Stimulated activated CD8-positive, alpha-beta memory T cell treated with anti-CD3 and anti-CD28 coated beads, Interleukin-12 subunit alpha, Interleukin-12 subunit beta, amount 100 ng/mL, for 24 hours (primary cell): ENCODE measurements around the gene PAMR1.
"Not testable (repeated sequence)": the region's sequence is repeated elsewhere in the genome, so short reads cannot be mapped to it uniquely, and the experiment has no call there.

Experiments used
- DNase-seq: peaks from one replicate; pipeline ENCODE4 v3.0.0-alpha.2; 2020; ENCODE audit errors: extremely low read depth

The PAMR1 gene

GRCh38 chr11:35545391-35546003 lies 20.1 kb upstream of the PAMR1 start:
- DNase-seq, result no peak

GRCh38 chr11:35543481-35543880 lies 18.1 kb upstream of the PAMR1 start:
- no peak for DNase-seq

- DNase-seq, result no peak
These were observed 16.4 kb upstream of the PAMR1 start for GRCh38 chr11:35541621-35542375.

DNA sequence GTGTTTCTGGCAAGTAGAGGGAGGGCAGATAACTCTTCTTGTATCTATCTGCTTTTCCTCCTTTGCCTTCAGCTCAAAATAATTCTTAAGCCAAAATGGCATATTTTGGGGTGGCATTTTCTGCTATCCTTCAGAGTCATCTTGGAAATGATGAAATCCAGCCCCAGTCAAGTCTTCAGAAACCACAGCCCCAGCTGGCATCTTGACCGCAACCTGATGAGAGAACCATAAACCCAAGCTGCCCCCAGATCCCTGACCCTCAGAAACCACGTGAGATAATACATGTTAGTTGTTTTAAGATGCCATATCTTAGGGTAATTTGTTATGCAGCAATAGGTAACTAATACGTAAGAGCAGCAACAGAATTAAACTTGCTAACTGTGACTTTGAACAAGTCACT lies 15.1 kb upstream of the PAMR1 start:
- no peak for DNase-seq

DNA sequence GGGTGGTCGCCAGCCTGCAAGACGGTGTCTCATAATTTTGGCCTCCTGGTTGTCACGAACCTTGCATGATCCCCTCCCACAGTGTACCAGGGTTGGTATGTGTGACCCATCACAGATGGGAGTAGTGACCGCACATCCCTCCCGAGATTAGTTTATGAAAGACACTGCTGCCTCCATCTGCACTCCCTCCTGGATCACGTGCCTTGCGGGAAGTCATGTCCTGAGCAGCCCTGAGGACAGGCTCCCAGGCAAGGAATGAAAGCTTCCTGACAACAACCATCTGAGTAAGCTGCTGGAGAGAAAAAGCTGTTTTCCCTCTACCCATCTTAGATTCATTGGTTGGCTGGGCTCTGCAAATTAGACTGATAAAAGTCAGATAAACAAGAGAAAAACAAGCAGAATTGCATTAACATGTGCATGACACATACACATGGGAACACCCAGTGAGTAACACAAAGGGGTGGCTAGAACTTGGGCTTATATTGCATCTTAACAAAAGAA lies 14.4 kb upstream of the PAMR1 start:
- no peak for DNase-seq

GRCh38 chr11:35539256-35539655 lies 13.8 kb upstream of the PAMR1 start:
- DNase-seq, result no peak

GRCh38 chr11:35536470-35536869 lies 11.1 kb upstream of the PAMR1 start:
- no peak for DNase-seq

DNA sequence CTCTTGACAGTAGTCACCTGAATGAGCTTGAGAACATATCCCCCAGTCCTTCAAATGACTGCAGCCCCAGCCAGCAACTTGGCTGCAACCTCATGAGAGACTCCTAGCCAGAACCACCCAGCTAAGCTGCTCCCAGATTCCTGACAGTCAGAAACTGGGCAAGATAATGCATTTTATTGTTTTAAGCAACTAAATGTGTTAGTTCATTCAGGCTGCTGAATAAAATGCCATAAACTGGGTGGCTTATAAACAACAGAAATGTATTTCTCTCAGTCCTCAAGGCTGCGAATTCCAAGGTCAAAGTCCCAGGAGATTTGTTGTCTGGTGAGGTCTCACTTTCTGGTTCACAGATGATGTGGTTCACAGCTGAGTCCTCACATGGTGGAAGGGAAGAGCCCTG lies 5.8 kb upstream of the PAMR1 start:
- DNase-seq, result no peak

DNA sequence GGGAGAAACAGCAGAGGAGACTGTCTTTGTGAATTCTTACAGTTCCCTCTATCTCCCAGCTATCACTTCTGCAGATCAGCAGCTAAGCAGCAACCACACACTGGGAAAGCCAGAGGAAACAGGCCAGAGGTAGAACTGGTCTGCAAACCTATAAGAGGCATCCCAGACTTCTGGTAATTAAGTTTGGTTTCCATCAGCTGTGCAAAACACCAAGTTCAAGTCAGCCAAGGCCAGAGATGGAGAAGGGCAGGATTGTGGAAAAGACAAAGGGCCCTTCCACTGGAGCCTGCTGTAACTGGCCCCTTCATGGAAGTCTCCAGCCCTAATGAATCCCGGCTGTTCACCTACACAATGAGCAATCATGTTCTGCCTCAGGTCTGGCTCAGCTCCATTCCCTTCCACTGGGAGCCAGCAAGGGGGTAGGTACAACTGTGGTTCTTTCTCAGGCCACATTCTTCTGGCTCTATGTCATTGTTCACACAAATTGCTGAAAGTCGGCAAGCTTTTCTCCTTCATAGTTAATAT lies 4.6 kb upstream of the PAMR1 start:
- DNase-seq, result no peak

DNA sequence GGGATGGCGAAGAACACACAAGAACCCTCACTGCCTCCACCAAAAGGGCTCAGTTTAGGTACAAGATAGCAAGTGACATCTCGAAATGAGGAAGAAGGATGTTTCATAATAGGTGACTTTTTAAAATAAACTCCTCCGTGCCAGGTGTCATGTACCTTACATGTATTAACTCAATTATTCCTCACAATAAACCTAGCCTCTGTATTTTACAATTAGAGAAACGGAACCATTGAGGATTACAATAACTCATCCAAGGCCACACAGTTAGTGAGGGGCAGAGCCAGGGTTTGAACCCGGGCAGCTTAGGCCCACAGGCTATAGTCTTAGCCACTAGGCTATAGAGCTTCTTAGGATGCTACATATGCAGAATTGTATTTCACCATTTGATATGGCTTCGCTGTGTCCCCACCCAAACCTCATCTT lies 965 bp upstream of the PAMR1 start:
- no peak for DNase-seq

- DNase-seq, result no peak
These were observed 636 bp downstream of the PAMR1 start for GRCh38 chr11:35524780-35525179.

GRCh38 chr11:35523861-35524260 lies 1.6 kb downstream of the PAMR1 start:
- DNase-seq, result no peak

GRCh38 chr11:35523331-35523768 lies 2.1 kb downstream of the PAMR1 start:
- no peak for DNase-seq

- DNase-seq, result not testable (repeated sequence)
These were observed 3.3 kb downstream of the PAMR1 start for GRCh38 chr11:35522091-35522490.

GRCh38 chr11:35520376-35520775 lies 5.0 kb downstream of the PAMR1 start:
- DNase-seq, result no peak

DNA sequence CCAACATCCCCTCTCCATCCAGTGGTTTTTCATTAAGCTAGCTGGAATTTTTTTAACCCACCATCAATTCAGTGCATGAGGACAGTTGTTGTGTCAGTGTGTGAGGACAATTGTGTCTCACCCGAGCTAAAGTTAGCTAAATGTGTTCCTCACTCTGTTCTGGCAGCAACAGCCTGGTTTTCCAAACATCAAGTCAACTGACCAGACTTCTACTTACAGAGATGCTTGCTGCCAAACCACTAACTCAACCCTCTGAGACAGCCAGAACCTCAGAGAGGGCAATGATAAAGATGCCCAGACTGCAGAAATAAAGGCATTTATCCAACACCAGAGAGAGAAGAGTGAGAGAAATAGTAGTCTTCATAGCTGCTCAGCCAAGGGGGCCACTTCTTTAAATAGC lies 6.7 kb downstream of the PAMR1 start:
- DNase-seq, result no peak

GRCh38 chr11:35517481-35517880 lies 7.9 kb downstream of the PAMR1 start:
- no peak for DNase-seq

GRCh38 chr11:35516403-35516802 lies 9.0 kb downstream of the PAMR1 start:
- DNase-seq, result no peak

GRCh38 chr11:35515224-35515623 lies 10.2 kb downstream of the PAMR1 start:
- no peak for DNase-seq

DNA sequence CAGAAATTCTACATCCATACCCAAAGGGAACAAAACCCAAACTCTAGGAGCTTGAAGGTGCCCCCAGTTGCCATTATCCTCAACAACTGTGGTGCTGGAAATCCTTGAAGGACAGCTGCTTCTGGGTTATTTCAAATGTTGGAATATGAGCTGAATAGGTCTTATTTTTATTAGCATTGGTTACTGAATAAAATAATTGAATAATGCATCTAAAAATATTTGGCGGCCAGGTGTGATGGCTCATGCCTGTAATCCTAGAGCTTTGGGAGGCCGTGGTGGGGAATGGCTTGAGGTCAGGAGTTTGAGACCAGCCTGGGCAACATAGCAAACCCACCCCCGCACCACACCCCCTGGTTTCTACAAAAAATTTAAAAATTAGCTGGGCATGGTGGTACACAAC lies 10.9 kb downstream of the PAMR1 start:
- no peak for DNase-seq

GRCh38 chr11:35511666-35512065 lies 13.8 kb downstream of the PAMR1 start:
- no peak for DNase-seq

DNA sequence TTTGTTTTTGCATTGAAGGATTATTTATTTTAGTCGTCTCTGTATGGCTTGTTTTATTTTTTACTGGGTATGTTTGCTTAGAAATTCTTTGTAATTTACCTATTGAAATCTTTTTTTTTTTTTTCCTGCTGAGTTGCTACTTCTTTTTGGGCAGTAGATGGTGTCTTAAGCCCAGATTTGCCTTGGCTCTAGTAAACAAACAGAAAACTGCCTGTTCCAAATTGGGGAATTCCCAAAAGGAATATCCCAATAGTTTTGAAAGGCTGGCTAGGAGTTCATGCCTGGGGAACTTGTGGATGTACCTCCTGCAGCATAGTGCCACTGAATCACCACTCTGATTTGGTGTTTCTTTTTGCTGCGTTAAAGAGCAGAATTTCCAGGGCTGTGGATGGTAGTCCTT lies 17.7 kb downstream of the PAMR1 start:
- DNase-seq, result no peak

- no peak for DNase-seq
These were observed 23.6 kb downstream of the PAMR1 start for GRCh38 chr11:35501776-35502175.
